PC-3 (cell line): Measurements from ENCODE around the gene MINK1. TPM values are rescaled to one million over a fixed set of nuclear protein-coding genes. Genes with fewer than 3 reads are reported as not detected.

ENCODE experiments used
- ATAC-seq: fragments of 200-7000 bp; cut with Tn5 transposase; 2 replicates; pipeline ENCODE4 v1.9.1; 2020; ENCODE audit warnings: mild to moderate bottlenecking, moderate library complexity
- BruUV-seq: library from RNA; stranded (reverse); fragments of 400-500 nt; replicated peaks from 2 replicates; lab custom pipeline; 2021; lab: Mats Ljungman, UMichigan
- CTCF ChIA-PET: fragments of 300-600 bp; sonication (Branson Sonifier 250); formaldehyde crosslinking; loops from one replicate; lab custom pipeline; 2022; ENCODE audit warnings: antibody characterized with exemption; lab: Charles Lee
- POLR2A ChIA-PET: fragments of 300-600 bp; sonication (Branson Sonifier 250); formaldehyde crosslinking; loops from one replicate; lab custom pipeline; 2022; ENCODE audit warnings: antibody characterized with exemption; ENCODE audit not compliant: unreplicated experiment; lab: Charles Lee
- DNase-seq: peaks from one replicate; pipeline ENCODE4 v3.0.0-alpha.2; 2015
- H2AFZ ChIP-seq: fragments of 300-600 bp; sonication (generic); 2 replicates; pipeline ENCODE4 v1.6.0; 2016; ENCODE audit warnings: antibody characterized with exemption, low read length
- H3F3A ChIP-seq: fragments of 300-600 bp; sonication (generic); one replicate; pipeline ENCODE4 v1.6.0; 2017; ENCODE audit warnings: antibody characterized with exemption, low read length, control low read depth, mild to moderate bottlenecking; ENCODE audit not compliant: unreplicated experiment
- H3K27ac ChIP-seq: fragments of 300-600 bp; sonication (generic); 2 replicates; pipeline ENCODE4 v1.5.1; 2016; ENCODE audit warnings: mild to moderate bottlenecking, low read length
- H3K27me3 ChIP-seq: fragments of 300-600 bp; sonication (generic); 2 replicates; pipeline ENCODE4 v1.6.1; 2016; ENCODE audit warnings: low read length, mixed read lengths
- H3K36me3 ChIP-seq: fragments of 300-600 bp; sonication (generic); 2 replicates; pipeline ENCODE4 v1.6.1; 2016; ENCODE audit warnings: low read depth, mixed run types, low read length, mixed read lengths
- H3K4me1 ChIP-seq: fragments of 300-600 bp; sonication (generic); 2 replicates; pipeline ENCODE4 v1.5.1; 2016; ENCODE audit warnings: low read length; ENCODE audit not compliant: insufficient read depth
- H3K4me2 ChIP-seq: fragments of 300-600 bp; sonication (generic); 2 replicates; pipeline ENCODE4 v1.6.0; 2016; ENCODE audit warnings: low read length
- H3K4me3 ChIP-seq: fragments of 300-600 bp; sonication (generic); 2 replicates; pipeline ENCODE4 v1.5.1; 2016; ENCODE audit warnings: mild to moderate bottlenecking, low read length, mixed read lengths
- H3K79me2 ChIP-seq: fragments of 300-600 bp; sonication (generic); 2 replicates; pipeline ENCODE4 v1.6.1; 2017; ENCODE audit warnings: low read length, mixed read lengths
- H3K9ac ChIP-seq: fragments of 300-600 bp; sonication (generic); 2 replicates; pipeline ENCODE4 v1.6.0; 2016; ENCODE audit warnings: mild to moderate bottlenecking, low read length
- H3K9me2 ChIP-seq: fragments of 300-600 bp; sonication (generic); replicated peaks from 2 replicates; pipeline ENCODE4 v1.6.1; 2016; ENCODE audit warnings: mixed run types, low read length, mixed read lengths
- H3K9me3 ChIP-seq: fragments of 300-600 bp; sonication (generic); 2 replicates; pipeline ENCODE4 v1.6.1; 2016; ENCODE audit warnings: low read length, mixed read lengths
- H4K20me1 ChIP-seq: fragments of 300-600 bp; sonication (generic); 2 replicates; pipeline ENCODE4 v1.6.1; 2016; ENCODE audit warnings: low read length, mixed read lengths
- EZH2 ChIP-seq: fragments of 300-600 bp; sonication (generic); IDR thresholded peaks from one replicate; pipeline ENCODE4 v1.6.1; 2017; ENCODE audit warnings: antibody characterized with exemption, mild to moderate bottlenecking, low read length; ENCODE audit not compliant: unreplicated experiment
- EZH2phosphoT487 ChIP-seq: fragments of 300-600 bp; sonication (generic); IDR thresholded peaks from 2 replicates; pipeline ENCODE4 v1.6.1; 2018; ENCODE audit warnings: mild to moderate bottlenecking, antibody characterized with exemption, low read length, borderline replicate concordance
- intact Hi-C: fragments of 100-400 bp; cut with micrococcal nuclease; formaldehyde crosslinking; loops from 2 replicates; pipeline ENCODE4 v1.9.0; 2023
- total RNA-seq: library from RNA; depleted of rRNA; stranded (reverse); fragments of >200 nt; gene quantifications from 2 replicates; pipeline ENCODE4 v1.2.3, GENCODE V29; 2014
- TF ChIP-seq, protein P1 (sequence below): fragments of 300-600 bp; sonication (generic); conservative IDR thresholded peaks from 2 replicates; pipeline ENCODE4 v1.5.1; 2017; ENCODE audit warnings: antibody characterized with exemption, low read depth, mild to moderate bottlenecking, low read length

The MINK1 gene
- total RNA-seq, 1 experiment from 2014 or later = 44.5 TPM

DNA sequence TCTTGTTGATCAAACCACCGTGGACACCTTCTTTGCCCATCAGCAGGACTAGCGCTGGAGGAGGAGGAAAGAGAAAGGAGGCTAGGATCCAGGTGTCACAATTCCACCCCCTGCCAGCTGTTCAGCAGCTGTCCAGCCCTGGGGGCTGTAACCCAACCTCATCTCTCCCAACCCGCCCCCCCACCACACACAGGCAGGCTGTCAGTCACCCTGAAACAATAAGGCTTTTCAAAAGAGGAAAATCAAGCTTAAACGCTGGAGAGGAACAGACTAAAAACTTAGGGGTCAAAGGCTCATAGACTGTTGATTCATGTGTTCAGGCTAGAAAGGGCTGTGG is 112.8 kb downstream of the MINK1 start:
- peak overlapping the region; percentile 74 for H3K27ac ChIP-seq
- H3K27me3 ChIP-seq = no peaks in the 10 kb centered on the region
- H4K20me1 ChIP-seq = peaks cover 26% of the 10 kb centered on the region
- no peaks in the 10 kb centered on the region for H3K9me2 ChIP-seq
- peaks cover 77% of the 10 kb centered on the region for H3K79me2 ChIP-seq
- H3K4me2 ChIP-seq = peak overlapping the region; percentile 98
- H3K4me1 ChIP-seq = peaks cover 38% of the 10 kb centered on the region
- BruUV-seq = no TSS peak
- TF ChIP-seq EZH2 = no peak
- no peak for TF ChIP-seq EZH2phosphoT487
- TF ChIP-seq, protein P1, sequence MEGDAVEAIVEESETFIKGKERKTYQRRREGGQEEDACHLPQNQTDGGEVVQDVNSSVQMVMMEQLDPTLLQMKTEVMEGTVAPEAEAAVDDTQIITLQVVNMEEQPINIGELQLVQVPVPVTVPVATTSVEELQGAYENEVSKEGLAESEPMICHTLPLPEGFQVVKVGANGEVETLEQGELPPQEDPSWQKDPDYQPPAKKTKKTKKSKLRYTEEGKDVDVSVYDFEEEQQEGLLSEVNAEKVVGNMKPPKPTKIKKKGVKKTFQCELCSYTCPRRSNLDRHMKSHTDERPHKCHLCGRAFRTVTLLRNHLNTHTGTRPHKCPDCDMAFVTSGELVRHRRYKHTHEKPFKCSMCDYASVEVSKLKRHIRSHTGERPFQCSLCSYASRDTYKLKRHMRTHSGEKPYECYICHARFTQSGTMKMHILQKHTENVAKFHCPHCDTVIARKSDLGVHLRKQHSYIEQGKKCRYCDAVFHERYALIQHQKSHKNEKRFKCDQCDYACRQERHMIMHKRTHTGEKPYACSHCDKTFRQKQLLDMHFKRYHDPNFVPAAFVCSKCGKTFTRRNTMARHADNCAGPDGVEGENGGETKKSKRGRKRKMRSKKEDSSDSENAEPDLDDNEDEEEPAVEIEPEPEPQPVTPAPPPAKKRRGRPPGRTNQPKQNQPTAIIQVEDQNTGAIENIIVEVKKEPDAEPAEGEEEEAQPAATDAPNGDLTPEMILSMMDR = no peak
- peak overlapping the region; percentile 93 for H3K9ac ChIP-seq
- DNase-seq = no peak
- intact Hi-C loops = loop anchor here (2.0 kb wide), 1 partner anchor 51 kb away; the partner anchor contains the start of genes INCA1 and KIF1C
- POLR2A ChIA-PET = interaction anchor here (0.5 to 0.6 kb wide), 2 partner anchors 18 to 20 kb away, joined by 3 read pairs; no protein-coding TSS in a partner anchor
- no peak for ATAC-seq
- CTCF ChIA-PET = no interaction called here
- H3K4me3 ChIP-seq = peak overlapping the region; percentile 90
- no peak overlapping the region for H2AFZ ChIP-seq
- peaks cover 28% of the 10 kb centered on the region for H3K36me3 ChIP-seq
- no peaks in the 10 kb centered on the region for H3F3A ChIP-seq
- H3K9me3 ChIP-seq = no peaks in the 10 kb centered on the region

DNA sequence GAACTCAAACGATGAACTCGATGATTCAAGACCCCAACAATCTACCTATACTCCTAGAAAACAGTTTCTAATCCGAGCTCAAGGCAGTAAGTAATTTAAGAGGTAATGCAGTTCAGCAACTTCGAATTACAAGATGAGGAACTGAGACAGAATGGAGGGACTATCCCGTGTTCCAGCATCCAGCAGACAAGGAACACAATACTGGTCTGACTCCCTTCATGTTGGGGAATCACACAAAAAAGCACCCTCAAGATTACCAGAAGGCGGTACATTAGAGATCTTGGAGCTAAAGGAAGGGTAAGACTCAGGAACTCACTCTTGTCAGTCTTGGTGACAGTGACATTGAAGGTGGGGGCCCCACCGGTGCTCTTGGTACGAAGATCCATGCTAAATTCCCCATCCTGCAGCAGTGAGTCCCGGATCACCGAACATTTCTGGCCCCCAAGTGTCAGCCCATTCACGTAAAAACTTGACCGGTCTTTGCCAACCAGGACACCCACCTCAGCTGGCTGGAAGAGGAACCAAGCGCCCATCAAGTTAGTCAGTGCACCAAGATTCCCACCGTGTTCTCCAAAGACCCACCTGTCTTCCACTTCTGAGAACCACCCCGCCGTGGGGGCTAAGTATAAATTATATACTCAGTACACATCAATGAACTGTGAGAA is 113.3 kb downstream of the MINK1 start:
- peaks cover 36% of the 10 kb centered on the region for H3K4me1 ChIP-seq
- H2AFZ ChIP-seq = no peak overlapping the region
- no peaks in the 10 kb centered on the region for H3F3A ChIP-seq
- peak overlapping the region; percentile 90 for H3K4me3 ChIP-seq
- no peaks in the 10 kb centered on the region for H3K27me3 ChIP-seq
- H3K79me2 ChIP-seq = peaks cover 71% of the 10 kb centered on the region
- H3K9ac ChIP-seq = peak overlapping the region; percentile 93
- ATAC-seq = no peak
- no peak for DNase-seq
- H3K27ac ChIP-seq = peak overlapping the region; percentile 28
- ChIA-PET CTCF (no interaction called here), POLR2A (no interaction called here)
- H3K9me3 ChIP-seq = no peaks in the 10 kb centered on the region
- H3K9me2 ChIP-seq = no peaks in the 10 kb centered on the region
- TF ChIP-seq, protein P1 = no peak
- TF ChIP-seq EZH2phosphoT487 (no peak), EZH2 (no peak)
- peak overlapping the region; percentile 98 for H3K4me2 ChIP-seq
- peaks cover 28% of the 10 kb centered on the region for H3K36me3 ChIP-seq
- intact Hi-C loops = loop anchor here (2.0 kb wide), 1 partner anchor 50 kb away; the partner anchor contains the start of genes INCA1 and KIF1C
- H4K20me1 ChIP-seq = peaks cover 26% of the 10 kb centered on the region
- BruUV-seq = TSS peak; percentile 56

DNA sequence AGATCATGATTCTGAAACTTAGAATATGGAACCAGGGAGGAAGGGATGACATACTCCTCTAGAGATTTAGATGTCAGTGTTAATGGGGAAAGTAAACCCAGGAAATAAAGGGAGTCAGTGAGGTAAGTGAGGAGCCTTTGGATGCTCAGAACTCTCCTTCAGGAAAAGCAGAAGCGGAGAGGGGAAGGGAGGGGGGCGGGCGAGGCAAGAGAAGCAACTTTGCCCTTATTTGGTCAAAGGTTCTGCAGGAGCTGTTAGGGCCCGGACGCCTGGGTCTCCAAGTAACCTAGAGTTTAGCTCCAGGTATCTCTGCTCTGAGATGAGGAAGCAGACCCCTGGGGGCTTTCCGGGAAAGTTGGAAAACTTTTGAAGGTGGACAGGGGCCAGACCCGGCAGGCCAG is 113.9 kb downstream of the MINK1 start:
- ATAC-seq (no peak), DNase-seq (no peak)
- Histone ChIP-seq H3K9me2 (no peaks in the 10 kb centered on the region), H3K36me3 (peaks cover 28% of the 10 kb centered on the region), H3K27me3 (no peaks in the 10 kb centered on the region), H3K4me2 (peak overlapping the region; percentile 98), H3K9ac (peak overlapping the region; percentile 93), H2AFZ (no peak overlapping the region), H4K20me1 (peaks cover 26% of the 10 kb centered on the region), H3K9me3 (no peaks in the 10 kb centered on the region), H3K27ac (peak overlapping the region; percentile 28), H3K79me2 (peaks cover 66% of the 10 kb centered on the region), H3K4me1 (peaks cover 31% of the 10 kb centered on the region), H3F3A (no peaks in the 10 kb centered on the region), H3K4me3 (peak overlapping the region; percentile 90)
- TF ChIP-seq EZH2 (no peak), EZH2phosphoT487 (no peak)
- TF ChIP-seq, protein P1 = no peak
- CTCF ChIA-PET = no interaction called here
- BruUV-seq = no TSS peak
- intact Hi-C loops = loop anchor here (2.0 kb wide), 1 partner anchor 50 kb away; the partner anchor contains the start of genes INCA1 and KIF1C
- POLR2A ChIA-PET = no interaction called here
